Body of pancreas (tissue), 4 donors: ENCODE measurements around the gene RSPRY1.

Source experiments
- CTCF ChIP-seq, 7 experiments: fragments of 450-650 bp in 4 of 7; fragments of 200-600 bp in 3 of 7; sonication (generic) in 3 of 7; IDR thresholded peaks; one replicate each; pipeline ENCODE4 v1.5.1; 2016 to 2019; ENCODE audit warnings: antibody characterized with exemption in 7 of 7
- POLR2A ChIP-seq, 3 donors: fragments of 450-650 bp; IDR thresholded peaks; one replicate each; pipeline ENCODE4 v1.6.1; 2016; ENCODE audit warnings: antibody characterized with exemption in 3 of 3, mild to moderate bottlenecking in 2 of 3

DNA sequence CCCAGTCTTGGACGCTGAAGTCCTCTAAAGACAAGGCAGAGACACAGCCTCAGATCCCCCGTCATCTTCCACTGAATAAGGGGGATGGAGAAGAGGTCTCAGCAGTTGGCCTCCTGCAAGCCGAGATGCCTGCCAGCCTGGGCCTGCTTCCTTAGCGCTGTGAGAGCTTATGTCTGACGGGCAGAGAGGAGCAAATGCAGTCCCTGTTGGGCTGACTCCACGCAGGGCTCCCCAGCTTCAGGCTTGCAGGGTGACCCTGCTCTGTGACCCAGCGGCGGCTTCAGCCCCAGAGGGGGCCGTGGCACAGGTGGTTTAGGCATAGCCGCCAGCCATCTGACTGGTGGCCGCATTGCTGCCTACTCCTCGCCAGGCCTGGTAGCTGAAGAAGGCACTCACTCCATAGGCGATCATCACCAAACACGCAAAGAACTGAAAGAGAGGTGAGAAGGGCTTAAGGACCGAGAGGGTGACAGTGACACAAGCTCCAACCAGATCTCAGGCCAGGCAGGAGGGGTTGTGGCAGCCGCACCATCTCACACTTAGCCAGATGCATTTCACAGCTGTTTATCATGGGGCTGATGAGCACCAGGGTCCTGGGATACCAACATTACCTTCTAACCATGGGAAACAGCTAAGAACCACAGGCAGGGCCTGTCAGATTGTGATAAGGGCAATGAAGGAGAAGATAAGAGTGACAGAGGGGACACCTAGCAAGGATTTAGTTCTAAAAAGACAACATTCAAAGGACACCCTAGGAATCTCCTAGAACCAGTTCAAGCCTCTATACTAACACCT, 70.7 kb downstream of the RSPRY1 start:
- TF ChIP-seq CTCF (IDR thresholded peaks at IDR 0.05) (no peak), POLR2A (IDR thresholded peaks at IDR 0.05) (no peak)
